ENCODE measurements around the gene SGF29.
"Not testable (repeated sequence)": the region's sequence is repeated elsewhere in the genome, so short reads cannot be mapped to it uniquely, and the experiment has no call there.

DNA sequence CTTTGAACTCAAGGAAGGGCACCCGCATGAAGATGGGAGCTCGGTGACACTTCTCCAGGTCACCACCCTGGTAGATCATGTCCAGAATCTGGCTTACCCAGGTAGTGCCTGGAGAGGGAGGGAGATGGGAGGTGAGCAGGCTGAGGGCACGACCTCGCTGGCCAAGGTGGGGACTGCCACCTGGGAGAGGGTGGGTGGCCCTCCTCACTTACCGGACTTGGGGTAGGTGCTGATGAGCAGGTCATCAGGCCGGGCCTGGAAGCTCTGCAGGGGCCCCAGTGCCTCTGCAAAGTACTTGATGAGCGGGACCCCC lies 54.7 kb downstream of the SGF29 start:
- TF ChIP-seq, protein P1, sequence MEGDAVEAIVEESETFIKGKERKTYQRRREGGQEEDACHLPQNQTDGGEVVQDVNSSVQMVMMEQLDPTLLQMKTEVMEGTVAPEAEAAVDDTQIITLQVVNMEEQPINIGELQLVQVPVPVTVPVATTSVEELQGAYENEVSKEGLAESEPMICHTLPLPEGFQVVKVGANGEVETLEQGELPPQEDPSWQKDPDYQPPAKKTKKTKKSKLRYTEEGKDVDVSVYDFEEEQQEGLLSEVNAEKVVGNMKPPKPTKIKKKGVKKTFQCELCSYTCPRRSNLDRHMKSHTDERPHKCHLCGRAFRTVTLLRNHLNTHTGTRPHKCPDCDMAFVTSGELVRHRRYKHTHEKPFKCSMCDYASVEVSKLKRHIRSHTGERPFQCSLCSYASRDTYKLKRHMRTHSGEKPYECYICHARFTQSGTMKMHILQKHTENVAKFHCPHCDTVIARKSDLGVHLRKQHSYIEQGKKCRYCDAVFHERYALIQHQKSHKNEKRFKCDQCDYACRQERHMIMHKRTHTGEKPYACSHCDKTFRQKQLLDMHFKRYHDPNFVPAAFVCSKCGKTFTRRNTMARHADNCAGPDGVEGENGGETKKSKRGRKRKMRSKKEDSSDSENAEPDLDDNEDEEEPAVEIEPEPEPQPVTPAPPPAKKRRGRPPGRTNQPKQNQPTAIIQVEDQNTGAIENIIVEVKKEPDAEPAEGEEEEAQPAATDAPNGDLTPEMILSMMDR (conservative IDR thresholded peaks at IDR 0.05), result not testable (repeated sequence)
- not testable (repeated sequence) for TF ChIP-seq ZFX (IDR thresholded peaks at IDR 0.05)
